Tibial nerve (tissue), 4 donors: ENCODE measurements around the gene SLC25A34.

ENCODE experiments used
- EP300 ChIP-seq, 2 donors: sonication (generic); formaldehyde crosslinking; IDR thresholded peaks; one replicate each; pipeline ENCODE4 v1.6.1; 2017; ENCODE audit warnings: antibody characterized with exemption in 2 of 2, mild to moderate bottlenecking in 1 of 2
- POLR2A ChIP-seq, 2 donors: fragments of 450-650 bp; IDR thresholded peaks; one replicate each; pipeline ENCODE4 v1.6.1; 2017; ENCODE audit warnings: antibody characterized with exemption in 2 of 2, mild to moderate bottlenecking in 2 of 2, moderate library complexity in 2 of 2
- TF ChIP-seq, protein P1 (sequence below), 5 experiments: fragments of 200-600 bp in 3 of 5; fragments of 450-650 bp in 2 of 5; sonication (generic) in 3 of 5; IDR thresholded peaks; one replicate each; pipeline ENCODE4 v1.5.1; 2016 to 2019; ENCODE audit warnings: antibody characterized with exemption in 5 of 5, mild to moderate bottlenecking in 3 of 5, moderate library complexity in 2 of 5

DNA sequence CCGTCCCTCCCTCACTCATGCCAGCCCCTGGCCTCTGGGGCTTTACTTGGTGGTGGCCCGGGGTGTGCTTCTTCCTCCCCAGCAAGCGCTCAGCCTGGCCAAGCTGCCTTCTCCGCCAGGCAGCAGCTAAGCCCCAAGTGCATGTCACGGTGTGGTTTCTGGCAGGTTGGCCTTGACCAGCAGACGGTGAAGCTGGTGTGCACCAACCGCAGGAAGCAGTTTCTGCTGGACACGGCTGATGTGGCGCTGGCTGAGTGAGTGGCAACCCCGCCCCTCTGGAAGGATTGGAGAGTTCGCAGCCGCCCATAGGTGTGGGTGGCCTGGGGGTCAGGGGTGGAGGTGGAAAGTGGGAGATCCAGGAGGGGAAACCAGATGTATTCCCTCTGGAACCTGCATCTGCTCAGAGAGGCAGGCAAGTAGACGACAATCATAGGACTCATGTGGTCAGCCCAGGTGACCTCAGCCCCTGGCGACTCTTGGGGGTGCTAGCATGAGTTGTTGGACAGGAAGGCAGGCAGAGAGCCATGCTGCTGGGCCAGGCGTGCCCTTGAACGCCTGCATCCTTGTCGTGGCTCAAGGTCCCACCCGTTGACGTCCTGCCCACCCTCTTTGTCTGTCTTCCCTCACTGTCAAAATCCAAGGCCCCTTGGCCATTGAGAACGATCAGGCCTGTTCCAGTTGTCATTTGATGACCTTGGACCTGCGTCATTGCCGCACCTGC is 7.0 kb upstream of the SLC25A34 start:
- no peak for TF ChIP-seq POLR2A (IDR thresholded peaks at IDR 0.05)
- TF ChIP-seq, protein P1, sequence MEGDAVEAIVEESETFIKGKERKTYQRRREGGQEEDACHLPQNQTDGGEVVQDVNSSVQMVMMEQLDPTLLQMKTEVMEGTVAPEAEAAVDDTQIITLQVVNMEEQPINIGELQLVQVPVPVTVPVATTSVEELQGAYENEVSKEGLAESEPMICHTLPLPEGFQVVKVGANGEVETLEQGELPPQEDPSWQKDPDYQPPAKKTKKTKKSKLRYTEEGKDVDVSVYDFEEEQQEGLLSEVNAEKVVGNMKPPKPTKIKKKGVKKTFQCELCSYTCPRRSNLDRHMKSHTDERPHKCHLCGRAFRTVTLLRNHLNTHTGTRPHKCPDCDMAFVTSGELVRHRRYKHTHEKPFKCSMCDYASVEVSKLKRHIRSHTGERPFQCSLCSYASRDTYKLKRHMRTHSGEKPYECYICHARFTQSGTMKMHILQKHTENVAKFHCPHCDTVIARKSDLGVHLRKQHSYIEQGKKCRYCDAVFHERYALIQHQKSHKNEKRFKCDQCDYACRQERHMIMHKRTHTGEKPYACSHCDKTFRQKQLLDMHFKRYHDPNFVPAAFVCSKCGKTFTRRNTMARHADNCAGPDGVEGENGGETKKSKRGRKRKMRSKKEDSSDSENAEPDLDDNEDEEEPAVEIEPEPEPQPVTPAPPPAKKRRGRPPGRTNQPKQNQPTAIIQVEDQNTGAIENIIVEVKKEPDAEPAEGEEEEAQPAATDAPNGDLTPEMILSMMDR (IDR thresholded peaks at IDR 0.05): no peak
- TF ChIP-seq EP300 (IDR thresholded peaks at IDR 0.05): no peak
